Neuronal stem cell (in vitro differentiated cells): ENCODE results near the gene CSPG5.

Source experiments
- DNase-seq: peaks from one replicate; pipeline ENCODE4 v3.0.0-alpha.2; 2013; ENCODE audit warnings: low spot score
- H2AFZ ChIP-seq: one replicate; pipeline ENCODE4 v1.6.1; 2013; ENCODE audit warnings: mild to moderate bottlenecking, low read length, inconsistent platforms
- H2AK5ac ChIP-seq: 2 replicates; pipeline ENCODE4 v1.6.1; 2013; ENCODE audit warnings: low read depth, mild to moderate bottlenecking, inconsistent platforms, low read length, moderate library complexity, mixed read lengths
- H2BK120ac ChIP-seq: 2 replicates; pipeline ENCODE4 v1.6.1; 2013; ENCODE audit warnings: low read depth, mild to moderate bottlenecking, inconsistent platforms, low read length, moderate library complexity, mixed read lengths
- H2BK12ac ChIP-seq: one replicate; pipeline ENCODE4 v1.6.1; 2013; ENCODE audit warnings: low read length, inconsistent platforms
- H2BK15ac ChIP-seq: 2 replicates; pipeline ENCODE4 v1.6.1; 2013; ENCODE audit warnings: mild to moderate bottlenecking, low read length, inconsistent platforms, mixed read lengths
- H2BK5ac ChIP-seq: one replicate; pipeline ENCODE4 v1.6.1; 2013; ENCODE audit warnings: inconsistent platforms, mild to moderate bottlenecking, low read length, moderate library complexity
- H3K14ac ChIP-seq: one replicate; pipeline ENCODE4 v1.6.1; 2013; ENCODE audit warnings: low read length, inconsistent platforms
- H3K18ac ChIP-seq: 2 replicates; pipeline ENCODE4 v1.6.1; 2013; ENCODE audit warnings: low read length, inconsistent platforms
- H3K23ac ChIP-seq: 2 replicates; pipeline ENCODE4 v1.6.1; 2013; ENCODE audit warnings: low read depth, mild to moderate bottlenecking, mixed read lengths, low read length, inconsistent platforms; ENCODE audit not compliant: poor library complexity
- H3K27ac ChIP-seq: replicated peaks from 3 replicates; pipeline ENCODE4 v1.5.1; 2013; ENCODE audit warnings: low read length, inconsistent platforms
- H3K27me3 ChIP-seq, 3 experiments: 2 replicates each; pipeline ENCODE4 v1.6.1; 2013; ENCODE audit warnings: low read length in 3 of 3, mild to moderate bottlenecking in 2 of 3, inconsistent platforms in 1 of 3, low read depth in 1 of 3, mixed read lengths in 1 of 3, moderate library complexity in 1 of 3; ENCODE audit not compliant: control insufficient read depth in 3 of 3, insufficient read depth in 3 of 3
- H3K36me3 ChIP-seq, 2 donors: replicated peaks in 1 of 2; 2 replicates each; pipeline ENCODE4 v1.6.1; 2013; ENCODE audit warnings: low read length in 2 of 2; ENCODE audit not compliant: control insufficient read depth in 2 of 2, insufficient read depth in 2 of 2
- H3K4ac ChIP-seq: 2 replicates; pipeline ENCODE4 v1.6.1; 2013; ENCODE audit warnings: inconsistent platforms, mild to moderate bottlenecking, low read length, moderate library complexity
- H3K4me1 ChIP-seq, 2 donors: 1 replicate in 1 of 2; 2 replicates in 1 of 2; pipeline ENCODE4 v1.6.1; 2013; ENCODE audit warnings: low read length in 2 of 2, low read depth in 1 of 2; ENCODE audit not compliant: control insufficient read depth in 2 of 2, insufficient read depth in 1 of 2
- H3K4me2 ChIP-seq: one replicate; pipeline ENCODE4 v1.6.1; 2013; ENCODE audit warnings: mild to moderate bottlenecking, low read length, inconsistent platforms; ENCODE audit not compliant: insufficient read depth, poor library complexity, severe bottlenecking
- H3K4me3 ChIP-seq, 2 donors: 2 replicates each; pipeline ENCODE4 v1.5.1; 2013; ENCODE audit warnings: low read length in 2 of 2, mild to moderate bottlenecking in 2 of 2, inconsistent platforms in 1 of 2, moderate library complexity in 1 of 2
- H3K79me1 ChIP-seq: one replicate; pipeline ENCODE4 v1.6.1; 2013; ENCODE audit warnings: low read depth, mild to moderate bottlenecking, inconsistent platforms, low read length, moderate library complexity
- H3K9ac ChIP-seq: one replicate; pipeline ENCODE4 v1.6.1; 2013; ENCODE audit warnings: mild to moderate bottlenecking, low read depth, low read length, inconsistent platforms; ENCODE audit not compliant: poor library complexity
- H3K9me3 ChIP-seq, 2 donors: replicated peaks in 1 of 2; 2 replicates each; pipeline versions ENCODE3 to v1.6.1; 2013; ENCODE audit warnings: low read length in 2 of 2, mild to moderate bottlenecking in 2 of 2, inconsistent platforms in 1 of 2, low read depth in 1 of 2, mixed read lengths in 1 of 2, moderate library complexity in 1 of 2; ENCODE audit not compliant: control insufficient read depth in 2 of 2, insufficient read depth in 1 of 2
- H4K8ac ChIP-seq: one replicate; pipeline ENCODE4 v1.6.1; 2013; ENCODE audit warnings: low read depth, mild to moderate bottlenecking, inconsistent platforms, low read length, moderate library complexity
- H4K91ac ChIP-seq: one replicate; pipeline ENCODE4 v1.6.1; 2013; ENCODE audit warnings: low read length, low read depth, mild to moderate bottlenecking, inconsistent platforms; ENCODE audit not compliant: poor library complexity
- WGBS, 2 donors: extraction: QIAGEN DNeasy Blood & Tissue Kit; methylation state at CpG; one replicate each; pipeline ENCODE4 v1.1.7; 2013; ENCODE audit warnings: missing lambda C conversion rate in 2 of 2, mixed read lengths in 1 of 2; ENCODE audit not compliant: insufficient read length in 2 of 2, insufficient replicate concordance in 1 of 2; ENCODE audit errors: extremely low coverage in 2 of 2; 5-methylcytosine and 5-hydroxymethylcytosine counted together

Gene CSPG5

GRCh38 chr3:47525617-47526016 is 53.0 kb downstream of the CSPG5 start:
- Histone ChIP-seq H4K91ac (no peak overlapping the region), H3K9me3 (no peaks in the 10 kb centered on the region), H2AFZ (no peak overlapping the region), H3K23ac (no peak overlapping the region), H2BK120ac (no peak overlapping the region), H2BK12ac (no peak overlapping the region), H3K4me3 (no peak overlapping the region), H3K4ac (no peak overlapping the region), H3K9ac (no peak overlapping the region), H2AK5ac (no peak overlapping the region), H2BK5ac (no peak overlapping the region), H3K18ac (no peak overlapping the region), H3K27me3 (no peaks in the 10 kb centered on the region), H3K79me1 (no peaks in the 10 kb centered on the region), H4K8ac (no peak overlapping the region), H3K36me3 (no peaks in the 10 kb centered on the region), H3K27ac (no peak overlapping the region), H3K14ac (no peak overlapping the region), H3K4me1 (peaks cover 3 to 6% of the 10 kb centered on the region in 2 donors), H3K4me2 (no peak overlapping the region), H2BK15ac (no peak overlapping the region)
- no CpG with 5 or more reads among the region's 4 CpGs for WGBS, 2 donors
- no peak for DNase-seq

GRCh38 chr3:47523310-47524073 is 55.2 kb downstream of the CSPG5 start:
- Histone ChIP-seq H3K4ac (no peak overlapping the region), H3K4me3 (no peak overlapping the region), H3K14ac (no peak overlapping the region), H4K91ac (no peak overlapping the region), H4K8ac (no peak overlapping the region), H3K27me3 (no peaks in the 10 kb centered on the region), H2BK12ac (no peak overlapping the region), H2BK15ac (no peak overlapping the region), H2AFZ (no peak overlapping the region), H3K4me2 (no peak overlapping the region), H2BK5ac (no peak overlapping the region), H3K27ac (no peak overlapping the region), H3K79me1 (no peaks in the 10 kb centered on the region), H3K9me3 (no peaks in the 10 kb centered on the region), H3K36me3 (no peaks in the 10 kb centered on the region), H3K4me1 (peaks cover 3 to 7% of the 10 kb centered on the region in 2 donors), H3K9ac (peak overlapping the region; percentile 37), H2BK120ac (no peak overlapping the region), H2AK5ac (no peak overlapping the region), H3K18ac (no peak overlapping the region), H3K23ac (no peak overlapping the region)
- no peak for DNase-seq
- no CpG with 5 or more reads among the region's 4 CpGs for WGBS, 2 donors

- peak overlapping the region; percentile 73 for H3K18ac ChIP-seq
- no peak overlapping the region for H2BK120ac ChIP-seq
- H3K4me2 ChIP-seq: no peak overlapping the region
- peak overlapping the region; percentile 12 for H2AK5ac ChIP-seq
- H3K36me3 ChIP-seq: no peaks in the 10 kb centered on the region
- peak overlapping the region; percentile 4 for H4K8ac ChIP-seq
- H3K9ac ChIP-seq: no peak overlapping the region
- H2BK12ac ChIP-seq: peak overlapping the region; percentile 82
- H3K4me3 ChIP-seq: no peak overlapping the region
- H3K4ac ChIP-seq: no peak overlapping the region
- H2BK15ac ChIP-seq: peak overlapping the region; percentile 60
- no peak overlapping the region for H3K23ac ChIP-seq
- H4K91ac ChIP-seq: no peak overlapping the region
- no peak overlapping the region for H2BK5ac ChIP-seq
- no peak overlapping the region for H3K27ac ChIP-seq
- peaks cover 3 to 7% of the 10 kb centered on the region in 2 donors for H3K4me1 ChIP-seq
- no CpG with 5 or more reads among the region's 15 CpGs for WGBS, 2 donors
- H3K9me3 ChIP-seq: no peaks in the 10 kb centered on the region
- no peaks in the 10 kb centered on the region for H3K27me3 ChIP-seq
- H3K79me1 ChIP-seq: no peaks in the 10 kb centered on the region
- H2AFZ ChIP-seq: peak overlapping the region; percentile 88
- DNase-seq: peak; percentile 81
- H3K14ac ChIP-seq: no peak overlapping the region
These were observed 56.3 kb downstream of the CSPG5 start for GRCh38 chr3:47522082-47522987.

GRCh38 chr3:47520756-47521155 is 57.9 kb downstream of the CSPG5 start:
- Histone ChIP-seq H4K91ac (no peak overlapping the region), H3K36me3 (no peaks in the 10 kb centered on the region), H2BK15ac (no peak overlapping the region), H2BK12ac (no peak overlapping the region), H3K9ac (no peak overlapping the region), H3K18ac (no peak overlapping the region), H3K23ac (no peak overlapping the region), H3K27me3 (no peaks in the 10 kb centered on the region), H4K8ac (no peak overlapping the region), H2BK5ac (no peak overlapping the region), H3K27ac (peak overlapping the region; percentile 3), H2AK5ac (no peak overlapping the region), H3K9me3 (no peaks in the 10 kb centered on the region), H3K4me2 (no peak overlapping the region), H2BK120ac (no peak overlapping the region), H3K14ac (no peak overlapping the region), H3K4ac (no peak overlapping the region), H2AFZ (peak overlapping the region; percentile 81), H3K79me1 (no peaks in the 10 kb centered on the region), H3K4me3 (no peak overlapping the region), H3K4me1 (peaks cover 3 to 7% of the 10 kb centered on the region in 2 donors)
- no peak for DNase-seq
